ENCODE data around the gene NLGN1.

NLGN1 gene

DNA sequence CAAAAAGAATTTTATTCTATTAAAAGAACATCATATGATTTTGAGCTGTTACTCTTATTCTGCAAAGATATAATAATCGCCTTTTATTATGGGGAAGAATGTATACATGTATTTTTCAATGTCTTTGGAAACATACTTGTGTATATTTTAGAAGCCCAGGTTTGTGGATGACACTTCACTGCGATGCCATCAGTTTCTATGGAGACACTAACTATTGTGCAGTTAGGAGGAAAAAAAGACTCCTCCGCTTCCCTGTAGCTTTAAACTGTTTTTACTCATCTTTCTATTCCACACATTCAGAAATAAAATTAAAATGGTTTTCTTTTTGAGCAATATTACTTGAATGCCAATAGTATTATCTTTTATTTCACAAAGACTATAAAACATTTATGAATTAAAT, 305.0 kb downstream of the NLGN1 start:
- H3K27me3 ChIP-seq (ENCODE audit: insufficient read depth, low read length): no peaks in the 10 kb centered on the region
- no peaks in the 10 kb centered on the region for H3K9me2 ChIP-seq (ENCODE audit: low read depth, low read length)
- no peak overlapping the region for H2AFZ ChIP-seq (ENCODE audit: low read length)
- H3K4me3 ChIP-seq (ENCODE audit: low read depth, low read length, poor library complexity, severe bottlenecking): no peak overlapping the region
- H3K9ac ChIP-seq (ENCODE audit: low read length): no peak overlapping the region
- H3K79me2 ChIP-seq (ENCODE audit: insufficient read depth, low read length): no peaks in the 10 kb centered on the region
- H4K20me1 ChIP-seq (ENCODE audit: insufficient read depth, low read length): no peaks in the 10 kb centered on the region
- no peaks in the 10 kb centered on the region for H3K4me1 ChIP-seq (ENCODE audit: insufficient read depth, low read length, severe bottlenecking)
- no peaks in the 10 kb centered on the region for H3K36me3 ChIP-seq (ENCODE audit: insufficient read depth, low read length)
- no peaks in the 10 kb centered on the region for H3K9me3 ChIP-seq (ENCODE audit: low read length)
- TF ChIP-seq CTCF (IDR thresholded peaks at IDR 0.05; ENCODE audit: low read length): no peak
- TF ChIP-seq EZH2 (IDR thresholded peaks at IDR 0.05; ENCODE audit: borderline replicate concordance, low read length): no peak
- no peak overlapping the region for H3K4me2 ChIP-seq (ENCODE audit: low read length)
- H3F3A ChIP-seq (ENCODE audit: insufficient read depth, low read length): no peaks in the 10 kb centered on the region
- no peak overlapping the region for H3K27ac ChIP-seq (ENCODE audit: low read depth, low read length, poor library complexity, severe bottlenecking)

- no peaks in the 10 kb centered on the region for H3K27me3 ChIP-seq (ENCODE audit: insufficient read depth, low read length)
- H4K20me1 ChIP-seq (ENCODE audit: insufficient read depth, low read length): no peaks in the 10 kb centered on the region
- H3K79me2 ChIP-seq (ENCODE audit: insufficient read depth, low read length): no peaks in the 10 kb centered on the region
- no peak overlapping the region for H3K4me3 ChIP-seq (ENCODE audit: low read depth, low read length, poor library complexity, severe bottlenecking)
- H3K4me2 ChIP-seq (ENCODE audit: low read length): no peak overlapping the region
- H3K36me3 ChIP-seq (ENCODE audit: insufficient read depth, low read length): no peaks in the 10 kb centered on the region
- no peak overlapping the region for H3K27ac ChIP-seq (ENCODE audit: low read depth, low read length, poor library complexity, severe bottlenecking)
- H3K9ac ChIP-seq (ENCODE audit: low read length): no peak overlapping the region
- no peaks in the 10 kb centered on the region for H3K9me3 ChIP-seq (ENCODE audit: low read length)
- H3K9me2 ChIP-seq (ENCODE audit: low read depth, low read length): no peaks in the 10 kb centered on the region
- no peak for TF ChIP-seq EZH2 (IDR thresholded peaks at IDR 0.05; ENCODE audit: borderline replicate concordance, low read length)
- no peak for TF ChIP-seq CTCF (IDR thresholded peaks at IDR 0.05; ENCODE audit: low read length)
- H2AFZ ChIP-seq (ENCODE audit: low read length): no peak overlapping the region
- H3F3A ChIP-seq (ENCODE audit: insufficient read depth, low read length): no peaks in the 10 kb centered on the region
- H3K4me1 ChIP-seq (ENCODE audit: insufficient read depth, low read length, severe bottlenecking): no peaks in the 10 kb centered on the region
Observed at GRCh38 chr3:173703771-173704170, 306.2 kb downstream of the NLGN1 start.

DNA sequence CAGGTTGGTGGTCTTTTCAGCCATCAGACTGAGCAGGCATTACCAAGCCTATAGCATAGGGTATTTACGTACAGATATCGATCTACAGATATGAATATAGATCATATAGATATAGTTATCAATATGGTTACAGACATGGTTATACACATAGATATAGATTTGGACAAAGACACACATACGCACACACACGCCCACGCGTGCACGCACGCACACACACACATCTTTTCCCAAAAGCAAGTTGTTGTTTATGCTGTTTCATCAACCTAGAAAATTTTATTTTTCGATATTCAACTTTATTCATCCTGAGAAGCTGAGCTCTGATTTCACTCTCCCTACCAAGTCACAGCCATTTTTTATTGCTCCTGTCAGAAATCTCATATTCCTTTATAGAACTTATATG, 309.1 kb downstream of the NLGN1 start:
- no peaks in the 10 kb centered on the region for H3K4me1 ChIP-seq (ENCODE audit: insufficient read depth, low read length, severe bottlenecking)
- no peak overlapping the region for H3K27ac ChIP-seq (ENCODE audit: low read depth, low read length, poor library complexity, severe bottlenecking)
- no peaks in the 10 kb centered on the region for H4K20me1 ChIP-seq (ENCODE audit: insufficient read depth, low read length)
- no peaks in the 10 kb centered on the region for H3K36me3 ChIP-seq (ENCODE audit: insufficient read depth, low read length)
- no peak overlapping the region for H3K4me3 ChIP-seq (ENCODE audit: low read depth, low read length, poor library complexity, severe bottlenecking)
- H3K79me2 ChIP-seq (ENCODE audit: insufficient read depth, low read length): no peaks in the 10 kb centered on the region
- no peaks in the 10 kb centered on the region for H3K9me3 ChIP-seq (ENCODE audit: low read length)
- H3K27me3 ChIP-seq (ENCODE audit: insufficient read depth, low read length): no peaks in the 10 kb centered on the region
- no peak overlapping the region for H3K4me2 ChIP-seq (ENCODE audit: low read length)
- H3K9ac ChIP-seq (ENCODE audit: low read length): no peak overlapping the region
- no peaks in the 10 kb centered on the region for H3K9me2 ChIP-seq (ENCODE audit: low read depth, low read length)
- no peak overlapping the region for H2AFZ ChIP-seq (ENCODE audit: low read length)
- H3F3A ChIP-seq (ENCODE audit: insufficient read depth, low read length): no peaks in the 10 kb centered on the region
- no peak for TF ChIP-seq CTCF (IDR thresholded peaks at IDR 0.05; ENCODE audit: low read length)
- TF ChIP-seq EZH2 (IDR thresholded peaks at IDR 0.05; ENCODE audit: borderline replicate concordance, low read length): no peak

Data from OCI-LY1 (cell line).